GM18861 (cell line): Measurements from ENCODE around the gene TAP2.
"Not testable (repeated sequence)": the region's sequence is repeated elsewhere in the genome, so short reads cannot be mapped to it uniquely, and the experiment has no call there.

Experiments
- ATAC-seq: cut with Tn5 transposase; IDR thresholded peaks from one replicate; pipeline ENCODE4 v1.9.1; 2021; ENCODE audit not compliant: unreplicated experiment

Gene TAP2

GRCh38 chr6:32838114-32838958, at the start of gene TAP2:
Gene TAP2 (minus strand): TSS chr6:32838739. CDS start chr6:32838233, 506 bp downstream.
- ATAC-seq, result peak; percentile 62

- ATAC-seq, result no peak
These were observed 49.1 kb upstream of the TAP2 start for GRCh38 chr6:32887616-32888015.

- no peak for ATAC-seq
These were observed 48.3 kb upstream of the TAP2 start for GRCh38 chr6:32886681-32887383.

DNA sequence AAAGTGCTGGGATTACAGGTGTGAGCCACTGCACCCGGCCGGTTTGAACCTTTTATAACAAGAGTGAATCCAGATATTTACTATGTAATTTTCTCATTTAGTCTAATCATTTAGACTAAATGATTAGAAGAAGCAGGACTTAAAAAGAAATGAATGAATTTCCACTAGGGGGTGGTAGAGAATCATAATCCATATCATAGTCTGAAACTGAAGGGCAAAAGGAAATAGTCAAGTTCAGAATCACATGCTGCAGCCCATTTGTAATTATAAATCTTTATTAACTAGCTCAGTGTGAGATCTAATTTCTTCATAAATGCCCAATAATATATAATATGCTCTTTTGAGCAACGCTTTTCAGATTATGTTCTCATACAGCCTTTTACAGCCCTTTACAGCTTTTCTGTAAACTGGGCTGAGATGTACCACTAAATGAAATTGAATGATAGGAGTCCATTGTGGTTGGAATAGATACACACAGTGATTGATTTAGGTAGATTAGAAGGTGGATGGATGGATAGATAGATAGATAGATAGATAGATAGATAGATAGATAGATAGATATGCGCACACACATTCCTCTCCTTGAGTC, 47.3 kb upstream of the TAP2 start:
- no peak for ATAC-seq

DNA sequence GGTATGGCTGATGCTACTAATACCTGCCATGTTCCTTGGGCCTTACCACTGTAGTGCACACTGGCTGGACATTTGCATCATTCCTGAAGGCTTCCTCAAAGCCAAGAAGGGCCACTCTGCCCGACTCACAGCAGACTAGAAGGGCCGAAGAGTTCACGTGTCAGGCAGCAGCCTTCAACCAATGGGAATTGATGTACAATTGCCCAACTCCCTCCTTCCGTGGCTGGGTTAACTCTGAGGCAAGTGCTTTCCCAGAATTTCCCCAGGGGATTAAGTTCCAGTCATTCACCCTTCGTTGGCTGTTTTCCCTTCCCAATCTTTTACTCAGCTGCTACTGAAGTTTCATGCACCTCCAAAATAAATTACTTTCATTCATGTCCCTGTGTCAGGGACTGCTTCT, 45.2 kb upstream of the TAP2 start:
- no peak for ATAC-seq

- ATAC-seq, result no peak
These were observed 44.3 kb upstream of the TAP2 start for GRCh38 chr6:32882879-32883250.

DNA sequence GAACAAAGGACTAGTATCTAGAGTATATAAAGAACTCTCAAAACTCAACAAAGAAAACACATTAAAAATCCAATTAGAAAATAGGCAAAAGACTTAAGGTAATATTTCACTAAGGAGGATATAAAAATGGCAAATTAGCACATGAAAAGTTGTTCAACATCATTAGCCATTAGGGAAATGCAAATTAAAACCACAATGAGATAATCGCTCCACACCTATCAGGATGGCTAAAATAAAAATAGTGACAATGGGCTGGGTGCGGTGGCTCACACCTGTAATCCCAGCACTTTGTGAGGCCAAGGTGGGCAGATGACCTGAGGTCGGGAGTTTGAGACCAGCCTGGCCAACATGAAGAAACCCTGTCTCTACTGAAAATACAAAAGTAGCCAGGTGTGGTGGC, 42.4 kb upstream of the TAP2 start:
- not testable (repeated sequence) for ATAC-seq

DNA sequence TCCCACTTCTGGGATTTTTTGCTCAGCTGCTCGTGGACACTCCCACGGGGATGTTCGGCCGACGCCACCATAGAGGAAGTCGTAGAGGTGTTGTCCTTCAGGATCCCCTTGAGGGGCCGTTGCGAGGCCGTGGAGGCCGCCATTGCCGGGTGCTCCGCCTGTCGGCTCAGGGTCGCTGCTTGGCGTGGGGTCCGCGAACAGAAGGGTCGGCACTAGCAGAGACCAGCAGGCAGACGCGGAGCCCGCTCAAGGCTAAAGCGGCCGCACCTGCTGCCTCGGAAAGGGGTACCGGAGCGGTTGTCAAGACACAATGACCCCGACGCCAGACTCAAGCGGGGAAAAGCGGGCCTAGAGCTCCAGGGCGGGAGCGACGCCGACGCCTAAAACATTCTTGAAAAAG, 41.2 kb upstream of the TAP2 start:
- no peak for ATAC-seq

GRCh38 chr6:32876603-32877002, 38.1 kb upstream of the TAP2 start:
- no peak for ATAC-seq

DNA sequence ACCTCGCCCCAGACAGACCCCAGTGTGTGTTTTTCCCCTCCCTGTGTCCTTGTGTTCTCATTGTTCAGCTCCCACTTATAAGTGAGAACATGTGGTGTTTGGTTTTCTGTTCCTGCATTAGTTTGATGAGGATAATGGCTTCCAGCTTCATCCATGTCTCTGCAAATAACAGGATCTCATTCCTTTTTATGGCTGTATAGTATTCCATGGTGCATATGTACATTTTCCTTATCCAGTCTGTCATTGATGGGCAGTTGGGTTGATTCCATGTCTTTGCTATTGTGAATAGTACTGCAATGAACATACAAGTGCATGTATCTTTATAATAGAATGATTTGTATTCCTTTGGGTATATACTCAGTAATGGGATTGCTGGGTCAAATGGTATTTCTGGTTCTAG, 35.4 kb upstream of the TAP2 start:
- not testable (repeated sequence) for ATAC-seq

GRCh38 chr6:32868257-32868788, 29.8 kb upstream of the TAP2 start:
- ATAC-seq, result peak; percentile 35

DNA sequence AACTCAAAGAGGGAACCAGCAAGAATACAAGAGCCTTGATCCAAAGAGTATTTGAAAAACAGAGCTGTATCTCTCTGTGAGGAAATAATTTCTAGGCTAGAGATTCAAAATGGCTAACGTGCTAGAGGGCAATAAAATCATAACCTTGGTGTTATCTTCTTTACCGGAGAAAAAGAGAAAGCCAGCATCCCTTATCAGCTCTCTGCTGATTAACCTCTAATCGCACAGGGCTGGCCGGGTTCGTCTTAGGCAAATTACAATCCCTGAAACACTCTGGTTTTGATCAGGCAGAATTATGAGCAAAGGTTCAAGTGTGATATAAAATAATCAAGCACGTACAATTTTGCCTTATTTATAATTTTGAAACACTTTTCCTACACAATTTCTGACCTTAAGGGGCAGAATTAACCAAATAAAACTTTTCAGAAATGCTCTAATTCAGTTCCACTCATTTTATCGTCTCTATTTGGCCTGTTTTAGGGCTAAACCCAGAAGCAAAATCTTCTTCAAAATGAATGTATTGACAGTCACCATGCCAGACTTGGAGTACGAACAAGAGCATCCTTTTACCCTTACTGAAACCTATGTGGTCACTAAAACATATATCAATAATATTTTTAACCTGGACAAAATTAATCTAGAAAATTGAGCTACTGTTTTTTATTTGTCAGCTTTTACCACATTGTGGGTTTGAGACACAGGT, 29.2 kb upstream of the TAP2 start:
- ATAC-seq, result no peak

DNA sequence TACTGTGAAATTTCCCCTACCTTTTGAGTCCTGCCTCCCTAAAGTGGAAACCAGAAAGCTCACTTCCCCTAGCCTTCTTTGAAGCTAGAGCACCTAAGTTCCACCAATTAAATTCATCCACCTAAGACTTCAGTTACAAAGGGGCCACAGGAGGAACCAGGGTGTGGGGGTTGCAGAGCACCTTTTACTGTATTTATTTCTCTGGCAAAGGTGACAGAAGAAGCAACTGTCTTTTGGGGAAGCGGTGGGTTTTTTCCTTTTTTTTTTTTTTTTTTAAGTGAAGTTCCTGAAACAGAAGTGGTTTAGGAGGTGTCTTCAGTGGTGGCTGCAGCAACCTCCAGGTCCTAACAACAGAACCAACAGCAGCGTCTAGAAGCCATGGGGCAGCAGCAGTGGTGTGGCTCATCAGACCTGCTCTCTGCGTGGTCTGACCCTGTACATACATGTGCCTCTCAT, 28.5 kb upstream of the TAP2 start:
- no peak for ATAC-seq

GRCh38 chr6:32865724-32866443, 27.3 kb upstream of the TAP2 start:
- ATAC-seq, result no peak

DNA sequence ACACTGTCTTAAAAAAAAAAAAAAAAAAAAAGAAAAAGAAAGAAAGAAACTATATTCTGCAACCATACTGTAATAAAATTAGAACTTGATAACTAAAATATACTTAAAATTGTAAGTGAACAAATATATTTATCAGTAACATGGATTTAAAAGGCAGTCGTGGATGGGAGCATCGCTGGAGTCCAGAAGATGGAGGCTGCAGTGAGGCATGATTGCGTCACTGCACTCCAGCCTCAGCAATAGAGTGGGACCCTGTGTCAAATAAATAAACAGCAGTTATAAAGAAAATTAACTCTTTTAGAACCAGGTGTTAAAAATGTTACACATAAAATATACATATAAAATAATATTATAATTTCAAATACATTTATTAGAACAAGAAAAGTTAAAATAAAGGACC, 24.2 kb upstream of the TAP2 start:
- ATAC-seq, result no peak

GRCh38 chr6:32860674-32861073, 22.1 kb upstream of the TAP2 start:
- no peak for ATAC-seq

- ATAC-seq, result no peak
These were observed 19.7 kb upstream of the TAP2 start for GRCh38 chr6:32858194-32858593.

GRCh38 chr6:32857156-32857891, 18.8 kb upstream of the TAP2 start:
- no peak for ATAC-seq

GRCh38 chr6:32855467-32856174, 17.1 kb upstream of the TAP2 start:
- no peak for ATAC-seq
